ENCODE measurements around the gene CFAP54. TPM values are rescaled to one million over a fixed set of nuclear protein-coding genes. Genes with fewer than 3 reads are reported as not detected.

Gene CFAP54
- total RNA-seq, 1 donor from 2014 or later, result 1.1 TPM

GRCh38 chr12:96478011-96478410, 11.4 kb upstream of the CFAP54 start:
- Histone ChIP-seq H3K79me2 (ENCODE audit: insufficient read depth, low read length) (no peaks in the 10 kb centered on the region), H3K27ac (ENCODE audit: low read depth, low read length) (no peak overlapping the region), H3K9ac (ENCODE audit: low read length) (no peak overlapping the region), H3K9me3 (ENCODE audit: insufficient read depth, low read depth, low read length) (no peaks in the 10 kb centered on the region), H3K27me3 (ENCODE audit: insufficient read depth, low read length) (no peaks in the 10 kb centered on the region), H3K4me3 (ENCODE audit: insufficient read depth, low read depth, low read length) (no peak overlapping the region), H3K4me1 (ENCODE audit: insufficient read depth, low read length) (peaks cover 4% of the 10 kb centered on the region), H3K4me2 (ENCODE audit: low read length) (no peak overlapping the region), H3K36me3 (ENCODE audit: insufficient read depth, low read length) (no peaks in the 10 kb centered on the region), H2AFZ (ENCODE audit: low read depth, low read length) (no peak overlapping the region), H4K20me1 (ENCODE audit: insufficient read depth, low read length) (no peaks in the 10 kb centered on the region)
- Mint-ChIP-seq H3K4me3 (ENCODE audit: unreplicated experiment) (no peak overlapping the region), H3K9me3 (ENCODE audit: unreplicated experiment) (no peaks in the 10 kb centered on the region), H3K27ac (ENCODE audit: unreplicated experiment) (peak overlapping the region; percentile 14), H3K27me3 (ENCODE audit: low read depth, unreplicated experiment) (no peaks in the 10 kb centered on the region), H3K36me3 (ENCODE audit: low read depth, unreplicated experiment) (no peaks in the 10 kb centered on the region), H3K4me1 (ENCODE audit: low read depth, unreplicated experiment) (no peaks in the 10 kb centered on the region)
- FAIRE-seq, result no peak
- DNase-seq (ENCODE audit: low read depth), result no peak
- TF ChIP-seq, protein P1, sequence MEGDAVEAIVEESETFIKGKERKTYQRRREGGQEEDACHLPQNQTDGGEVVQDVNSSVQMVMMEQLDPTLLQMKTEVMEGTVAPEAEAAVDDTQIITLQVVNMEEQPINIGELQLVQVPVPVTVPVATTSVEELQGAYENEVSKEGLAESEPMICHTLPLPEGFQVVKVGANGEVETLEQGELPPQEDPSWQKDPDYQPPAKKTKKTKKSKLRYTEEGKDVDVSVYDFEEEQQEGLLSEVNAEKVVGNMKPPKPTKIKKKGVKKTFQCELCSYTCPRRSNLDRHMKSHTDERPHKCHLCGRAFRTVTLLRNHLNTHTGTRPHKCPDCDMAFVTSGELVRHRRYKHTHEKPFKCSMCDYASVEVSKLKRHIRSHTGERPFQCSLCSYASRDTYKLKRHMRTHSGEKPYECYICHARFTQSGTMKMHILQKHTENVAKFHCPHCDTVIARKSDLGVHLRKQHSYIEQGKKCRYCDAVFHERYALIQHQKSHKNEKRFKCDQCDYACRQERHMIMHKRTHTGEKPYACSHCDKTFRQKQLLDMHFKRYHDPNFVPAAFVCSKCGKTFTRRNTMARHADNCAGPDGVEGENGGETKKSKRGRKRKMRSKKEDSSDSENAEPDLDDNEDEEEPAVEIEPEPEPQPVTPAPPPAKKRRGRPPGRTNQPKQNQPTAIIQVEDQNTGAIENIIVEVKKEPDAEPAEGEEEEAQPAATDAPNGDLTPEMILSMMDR (IDR thresholded peaks at IDR 0.05; ENCODE audit: insufficient read depth, low read depth, low read length), result no peak
- TF ChIP-seq EZH2 (IDR thresholded peaks at IDR 0.05; ENCODE audit: insufficient read depth, low read length), result no peak

- H3K79me2 ChIP-seq (ENCODE audit: insufficient read depth, low read length), result no peaks in the 10 kb centered on the region
- H3K9me3 ChIP-seq (ENCODE audit: insufficient read depth, low read depth, low read length), result no peaks in the 10 kb centered on the region
- peaks cover 6% of the 10 kb centered on the region for H3K4me1 ChIP-seq (ENCODE audit: insufficient read depth, low read length)
- Mint-ChIP-seq H3K4me1 (ENCODE audit: low read depth, unreplicated experiment) (peaks cover 5% of the 10 kb centered on the region), H3K27me3 (ENCODE audit: low read depth, unreplicated experiment) (no peaks in the 10 kb centered on the region), H3K27ac (ENCODE audit: unreplicated experiment) (no peak overlapping the region), H3K4me3 (ENCODE audit: unreplicated experiment) (no peak overlapping the region), H3K9me3 (ENCODE audit: unreplicated experiment) (no peaks in the 10 kb centered on the region), H3K36me3 (ENCODE audit: low read depth, unreplicated experiment) (no peaks in the 10 kb centered on the region)
- H3K36me3 ChIP-seq (ENCODE audit: insufficient read depth, low read length), result no peaks in the 10 kb centered on the region
- DNase-seq (ENCODE audit: low read depth) (no peak), FAIRE-seq (no peak)
- no peak overlapping the region for H3K4me2 ChIP-seq (ENCODE audit: low read length)
- TF ChIP-seq, protein P1 (IDR thresholded peaks at IDR 0.05; ENCODE audit: insufficient read depth, low read depth, low read length), result no peak
- TF ChIP-seq EZH2 (IDR thresholded peaks at IDR 0.05; ENCODE audit: insufficient read depth, low read length), result no peak
- no peak overlapping the region for H3K27ac ChIP-seq (ENCODE audit: low read depth, low read length)
- no peak overlapping the region for H3K9ac ChIP-seq (ENCODE audit: low read length)
- H2AFZ ChIP-seq (ENCODE audit: low read depth, low read length), result no peak overlapping the region
- H4K20me1 ChIP-seq (ENCODE audit: insufficient read depth, low read length), result no peaks in the 10 kb centered on the region
- H3K4me3 ChIP-seq (ENCODE audit: insufficient read depth, low read depth, low read length), result no peak overlapping the region
- no peaks in the 10 kb centered on the region for H3K27me3 ChIP-seq (ENCODE audit: insufficient read depth, low read length)
Observed at GRCh38 chr12:96482086-96482485, 7.3 kb upstream of the CFAP54 start.

GRCh38 chr12:96483116-96483515, 6.3 kb upstream of the CFAP54 start:
- no peak overlapping the region for H3K4me3 ChIP-seq (ENCODE audit: insufficient read depth, low read depth, low read length)
- H3K9me3 ChIP-seq (ENCODE audit: insufficient read depth, low read depth, low read length), result no peaks in the 10 kb centered on the region
- Mint-ChIP-seq H3K4me3 (ENCODE audit: unreplicated experiment) (no peak overlapping the region), H3K27ac (ENCODE audit: unreplicated experiment) (no peak overlapping the region), H3K27me3 (ENCODE audit: low read depth, unreplicated experiment) (no peaks in the 10 kb centered on the region), H3K4me1 (ENCODE audit: low read depth, unreplicated experiment) (peaks cover 12% of the 10 kb centered on the region), H3K36me3 (ENCODE audit: low read depth, unreplicated experiment) (no peaks in the 10 kb centered on the region), H3K9me3 (ENCODE audit: unreplicated experiment) (no peaks in the 10 kb centered on the region)
- TF ChIP-seq, protein P1 (IDR thresholded peaks at IDR 0.05; ENCODE audit: insufficient read depth, low read depth, low read length), result no peak
- no peak for TF ChIP-seq EZH2 (IDR thresholded peaks at IDR 0.05; ENCODE audit: insufficient read depth, low read length)
- FAIRE-seq, result no peak
- H3K27me3 ChIP-seq (ENCODE audit: insufficient read depth, low read length), result no peaks in the 10 kb centered on the region
- peaks cover 12% of the 10 kb centered on the region for H3K4me1 ChIP-seq (ENCODE audit: insufficient read depth, low read length)
- no peaks in the 10 kb centered on the region for H3K36me3 ChIP-seq (ENCODE audit: insufficient read depth, low read length)
- no peak overlapping the region for H3K4me2 ChIP-seq (ENCODE audit: low read length)
- H3K27ac ChIP-seq (ENCODE audit: low read depth, low read length), result no peak overlapping the region
- H4K20me1 ChIP-seq (ENCODE audit: insufficient read depth, low read length), result no peaks in the 10 kb centered on the region
- no peak overlapping the region for H2AFZ ChIP-seq (ENCODE audit: low read depth, low read length)
- no peak overlapping the region for H3K9ac ChIP-seq (ENCODE audit: low read length)
- H3K79me2 ChIP-seq (ENCODE audit: insufficient read depth, low read length), result no peaks in the 10 kb centered on the region
- no peak for DNase-seq (ENCODE audit: low read depth)
